ENCODE results near the gene STK17B.

The STK17B gene

GRCh38 chr2:196183528-196184231 lies 12.3 kb upstream of the STK17B start:
- DNase-seq, result no peak

- DNase-seq, result no peak
These were observed 11.7 kb upstream of the STK17B start for GRCh38 chr2:196183172-196183473.

- no peak for DNase-seq
These were observed 11.2 kb upstream of the STK17B start for GRCh38 chr2:196182439-196183171.

- DNase-seq, result no peak
These were observed 10.1 kb upstream of the STK17B start for GRCh38 chr2:196181484-196181883.

GRCh38 chr2:196177124-196177523 lies 5.7 kb upstream of the STK17B start:
- DNase-seq, result no peak

GRCh38 chr2:196176142-196176738 lies 4.9 kb upstream of the STK17B start:
- DNase-seq, result peak; percentile 86

GRCh38 chr2:196174404-196174803 lies 3.0 kb upstream of the STK17B start:
- no peak for DNase-seq

GRCh38 chr2:196173505-196173904 lies 2.1 kb upstream of the STK17B start:
- no peak for DNase-seq

GRCh38 chr2:196172951-196173350 lies 1.6 kb upstream of the STK17B start:
- no peak for DNase-seq

GRCh38 chr2:196171946-196172345 lies 568 bp upstream of the STK17B start:
- DNase-seq, result no peak

GRCh38 chr2:196170606-196171247 lies 651 bp downstream of the STK17B start:
- peak; percentile 83 for DNase-seq

GRCh38 chr2:196170213-196170605 lies 1.2 kb downstream of the STK17B start:
- DNase-seq, result no peak

GRCh38 chr2:196169516-196169915 lies 1.9 kb downstream of the STK17B start:
- DNase-seq, result no peak

GRCh38 chr2:196168181-196168580 lies 3.2 kb downstream of the STK17B start:
- no peak for DNase-seq

- no peak for DNase-seq
These were observed 3.7 kb downstream of the STK17B start for GRCh38 chr2:196167666-196168065.

- DNase-seq, result no peak
These were observed 4.5 kb downstream of the STK17B start for GRCh38 chr2:196166876-196167275.

GRCh38 chr2:196165016-196165415 lies 6.4 kb downstream of the STK17B start:
- DNase-seq, result no peak

GRCh38 chr2:196163285-196163684 lies 8.1 kb downstream of the STK17B start:
- no peak for DNase-seq

- no peak for DNase-seq
These were observed 8.7 kb downstream of the STK17B start for GRCh38 chr2:196162586-196163175.

GRCh38 chr2:196160946-196161345 lies 10.4 kb downstream of the STK17B start:
- no peak for DNase-seq

- no peak for DNase-seq
These were observed 11.3 kb downstream of the STK17B start for GRCh38 chr2:196160101-196160500.

- no peak for DNase-seq
These were observed 12.0 kb downstream of the STK17B start for GRCh38 chr2:196159221-196159892.

- DNase-seq, result no peak
These were observed 15.8 kb downstream of the STK17B start for GRCh38 chr2:196155575-196155974.

All from activated CD8-positive, alpha-beta memory T cell treated with anti-CD3 and anti-CD28 coated beads for 24 hours (primary cell).